HG03521 (cell line): ENCODE results near the gene NFIL3.
"Not testable (repeated sequence)": the region's sequence is repeated elsewhere in the genome, so short reads cannot be mapped to it uniquely, and the experiment has no call there.

Source experiments
- ATAC-seq: cut with Tn5 transposase; IDR thresholded peaks from one replicate; pipeline ENCODE4 v1.9.1; 2021; ENCODE audit warnings: mild to moderate bottlenecking, moderate library complexity; ENCODE audit not compliant: unreplicated experiment

Gene NFIL3

GRCh38 chr9:91423785-91424402 lies at the start of gene NFIL3:
Gene NFIL3 (minus strand): TSS chr9:91423832. CDS start chr9:91410734, 13,098 bp downstream.
- ATAC-seq: peak; percentile 82

GRCh38 chr9:91471524-91471923 lies 47.9 kb upstream of the NFIL3 start:
- not testable (repeated sequence) for ATAC-seq

- no peak for ATAC-seq
Observed at GRCh38 chr9:91465420-91465819, 41.8 kb upstream of the NFIL3 start.

- no peak for ATAC-seq
Observed at GRCh38 chr9:91458906-91459305, 35.3 kb upstream of the NFIL3 start.

- no peak for ATAC-seq
Observed at GRCh38 chr9:91452844-91453243, 29.2 kb upstream of the NFIL3 start.

- ATAC-seq: no peak
Observed at GRCh38 chr9:91451431-91452270, 28.0 kb upstream of the NFIL3 start.

- no peak for ATAC-seq
Observed at GRCh38 chr9:91445135-91445534, 21.5 kb upstream of the NFIL3 start.

- ATAC-seq: no peak
Observed at GRCh38 chr9:91443994-91444392, 20.4 kb upstream of the NFIL3 start.

GRCh38 chr9:91443321-91443993 lies 19.8 kb upstream of the NFIL3 start:
- no peak for ATAC-seq

- ATAC-seq: no peak
Observed at GRCh38 chr9:91436841-91437240, 13.2 kb upstream of the NFIL3 start.

GRCh38 chr9:91433180-91433579 lies 9.5 kb upstream of the NFIL3 start:
- no peak for ATAC-seq

GRCh38 chr9:91431485-91431884 lies 7.9 kb upstream of the NFIL3 start:
- ATAC-seq: no peak

GRCh38 chr9:91429501-91429900 lies 5.9 kb upstream of the NFIL3 start:
- ATAC-seq: no peak

GRCh38 chr9:91428927-91429351 lies 5.3 kb upstream of the NFIL3 start:
- no peak for ATAC-seq

GRCh38 chr9:91428436-91428835 lies 4.8 kb upstream of the NFIL3 start:
- ATAC-seq: no peak

GRCh38 chr9:91427873-91428272 lies 4.2 kb upstream of the NFIL3 start:
- ATAC-seq: no peak

GRCh38 chr9:91426123-91426745 lies 2.6 kb upstream of the NFIL3 start:
- no peak for ATAC-seq

GRCh38 chr9:91425271-91425670 lies 1.6 kb upstream of the NFIL3 start:
- ATAC-seq: no peak

- no peak for ATAC-seq
Observed at GRCh38 chr9:91424403-91425176, 958 bp upstream of the NFIL3 start.
